ENCODE results near the gene HTRA3. TPM values are rescaled to one million over a fixed set of nuclear protein-coding genes. Genes with fewer than 3 reads are reported as not detected.

HTRA3 gene
- total and polyA plus RNA-seq, 2 of the 4 experiments (the other 2 are of a cell fraction), result 1.3 to 9.5 TPM

DNA sequence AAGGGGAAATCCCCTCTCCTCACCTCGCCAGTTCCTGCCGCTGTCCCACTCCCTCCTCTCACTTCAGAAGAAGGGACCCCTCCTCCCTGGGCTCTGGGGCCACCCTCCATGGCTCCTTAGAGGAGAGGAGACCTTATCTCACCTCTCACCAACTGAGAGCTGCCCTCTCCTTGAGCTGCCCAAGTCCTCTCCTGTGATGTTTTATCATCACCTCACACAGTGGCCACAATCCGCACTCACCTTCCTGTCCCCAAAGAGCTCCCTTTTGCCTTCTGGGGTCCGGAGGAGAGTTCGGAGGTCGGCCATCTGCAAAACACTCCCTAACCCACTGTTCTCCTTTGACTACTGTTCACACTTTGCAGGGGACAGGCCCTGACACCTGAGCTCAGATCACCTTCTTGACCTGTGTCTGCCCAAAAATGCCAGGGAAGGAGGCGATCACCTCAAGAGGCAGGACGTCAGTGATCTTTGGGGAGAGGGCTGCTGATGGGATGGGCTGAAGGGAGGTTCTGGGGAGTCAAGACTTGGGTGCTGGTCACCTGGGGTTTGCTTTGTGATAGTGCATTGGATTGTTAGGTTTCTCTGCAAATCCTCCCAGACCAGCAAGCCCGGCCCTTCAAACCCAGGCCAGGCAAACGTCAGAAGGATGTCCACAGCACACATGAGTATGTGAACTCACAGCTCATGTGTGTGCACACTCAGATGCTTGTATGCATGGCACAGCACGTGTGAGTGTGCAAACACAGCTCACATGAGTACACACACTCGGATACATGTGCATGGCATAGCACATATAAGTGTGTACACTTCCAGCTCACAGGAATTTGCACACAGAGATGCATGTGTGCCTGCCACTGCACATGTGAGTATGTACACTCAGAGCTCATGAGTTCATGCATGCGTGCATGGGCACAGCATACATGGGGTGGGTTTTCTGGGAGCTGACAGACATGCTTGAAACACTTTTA lies 41.8 kb downstream of the HTRA3 start:
- intact Hi-C loops (cut with micrococcal nuclease) (no loop called here), dilution Hi-C loops (cut with HindIII; ENCODE audit: low sequenced_read_pairs, unreplicated experiment) (no loop called here), in situ Hi-C loops (cut with MboI; ENCODE audit: low sequenced_read_pairs) (no loop called here)
- no peak overlapping the region; the same call in 1 of the 2 replicates for H3K23ac ChIP-seq (ENCODE audit: low read depth, low read length)
- no peak overlapping the region for H3K4me2 ChIP-seq (ENCODE audit: low read depth, low read length)
- 0 out of 2 replicates have a peak overlapping the region, but pooled peaks have one; percentile 10 for H2AK5ac ChIP-seq (ENCODE audit: low read depth, low read length)
- ATAC-seq (ENCODE audit: low read depth), result no peak
- H3K9me1 ChIP-seq (ENCODE audit: insufficient read depth, low read length), result peaks cover 7% of the 10 kb centered on the region
- H3K9me3 ChIP-seq (ENCODE audit: control insufficient read depth, insufficient read depth, low read length), result peaks cover 5% of the 10 kb centered on the region
- ChIA-PET POLR2A (ENCODE audit: unreplicated experiment) (no interaction called here), CTCF (no interaction called here)
- no peak overlapping the region for H2AK9ac ChIP-seq (replicated peaks; ENCODE audit: low read depth, low read length, poor library complexity)
- H2BK15ac ChIP-seq (ENCODE audit: low read depth, low read length), result no peak overlapping the region
- H3K9ac ChIP-seq (ENCODE audit: low read depth, low read length), result no peak overlapping the region
- peaks cover 1% of the 10 kb centered on the region; the same call in 1 of the 2 replicates for H3K27me3 ChIP-seq (ENCODE audit: control insufficient read depth, insufficient read depth, low read length)
- no peak overlapping the region for H4K5ac ChIP-seq (ENCODE audit: low read depth, low read length)
- H4K91ac ChIP-seq (ENCODE audit: insufficient read depth, low read depth, low read length), result no peak overlapping the region
- peaks cover 17% of the 10 kb centered on the region for H3K4me1 ChIP-seq (ENCODE audit: control insufficient read depth, insufficient read depth, low read length)
- TF ChIP-seq, protein P1, sequence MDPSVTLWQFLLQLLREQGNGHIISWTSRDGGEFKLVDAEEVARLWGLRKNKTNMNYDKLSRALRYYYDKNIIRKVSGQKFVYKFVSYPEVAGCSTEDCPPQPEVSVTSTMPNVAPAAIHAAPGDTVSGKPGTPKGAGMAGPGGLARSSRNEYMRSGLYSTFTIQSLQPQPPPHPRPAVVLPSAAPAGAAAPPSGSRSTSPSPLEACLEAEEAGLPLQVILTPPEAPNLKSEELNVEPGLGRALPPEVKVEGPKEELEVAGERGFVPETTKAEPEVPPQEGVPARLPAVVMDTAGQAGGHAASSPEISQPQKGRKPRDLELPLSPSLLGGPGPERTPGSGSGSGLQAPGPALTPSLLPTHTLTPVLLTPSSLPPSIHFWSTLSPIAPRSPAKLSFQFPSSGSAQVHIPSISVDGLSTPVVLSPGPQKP (IDR thresholded peaks at IDR 0.05; ENCODE audit: borderline replicate concordance, low read depth, low read length), result no peak
- TF ChIP-seq MAFK (IDR thresholded peaks at IDR 0.05; ENCODE audit: low read depth, low read length) (no peak), CTCF (conservative IDR thresholded peaks at IDR 0.05; ENCODE audit: low read depth, low read length) (no peak), USF2 (IDR thresholded peaks at IDR 0.05; ENCODE audit: low read depth, low read length) (no peak), MAZ (IDR thresholded peaks at IDR 0.05; ENCODE audit: borderline replicate concordance, low read depth, low read length) (no peak), RFX5 (IDR thresholded peaks at IDR 0.05; ENCODE audit: low read depth, low read length) (no peak), CHD1 (IDR thresholded peaks at IDR 0.05; ENCODE audit: low read depth, low read length) (no peak), RCOR1 (IDR thresholded peaks at IDR 0.05; ENCODE audit: insufficient replicate concordance, low read length) (no peak), CEBPB (IDR thresholded peaks at IDR 0.05; ENCODE audit: low read depth, low read length) (no peak), SMC3 (IDR thresholded peaks at IDR 0.05; ENCODE audit: low read depth, low read length) (no peak), POLR2A (IDR thresholded peaks at IDR 0.05; ENCODE audit: low read depth, low read length) (no peak), MXI1 (IDR thresholded peaks at IDR 0.05; ENCODE audit: borderline replicate concordance, low read depth, low read length) (no peak), NFE2L2 (IDR thresholded peaks at IDR 0.05; ENCODE audit: low read depth, low read length) (no peak), FOS (IDR thresholded peaks at IDR 0.05; ENCODE audit: low read depth, low read length) (no peak)
- H3K14ac ChIP-seq (replicated peaks; ENCODE audit: low read depth, low read length), result no peak overlapping the region
- no peak overlapping the region for H2AFZ ChIP-seq (replicated peaks; ENCODE audit: low read length, poor library complexity)
- H2BK120ac ChIP-seq (ENCODE audit: low read depth, low read length), result no peak overlapping the region
- H3K56ac ChIP-seq (ENCODE audit: extremely low read depth, insufficient read depth, low read length), result no peak overlapping the region
- DNase-seq, result no peak
- H3K27ac ChIP-seq (ENCODE audit: insufficient read depth, low read length), result no peak overlapping the region
- no peaks in the 10 kb centered on the region for H3K36me3 ChIP-seq (ENCODE audit: control insufficient read depth, insufficient read depth, low read length)
- H3K18ac ChIP-seq (ENCODE audit: low read depth, low read length), result no peak overlapping the region
- H4K20me1 ChIP-seq (ENCODE audit: insufficient read depth, low read length), result no peaks in the 10 kb centered on the region
- no peaks in the 10 kb centered on the region for H3K79me1 ChIP-seq (ENCODE audit: low read depth in 1 of 2, low read length in 2 of 2)
- no peak overlapping the region for H3K4me3 ChIP-seq (ENCODE audit: insufficient read depth, low read depth, low read length)
- no peak overlapping the region for H2BK20ac ChIP-seq (ENCODE audit: low read depth, low read length)
- 63% methylated on average over 6 of the region's 13 CpGs; no CpG with 5 or more reads in 1 of the 2 experiments for WGBS, 2 experiments (ENCODE audit: extremely low coverage in 2 of 2, insufficient read length in 1 of 2)
- no peak overlapping the region for H2BK5ac ChIP-seq (ENCODE audit: low read depth, low read length, poor library complexity, severe bottlenecking)
- H4K8ac ChIP-seq (ENCODE audit: low read depth in 2 of 2, low read length in 2 of 2), result no peak overlapping the region
- no peak overlapping the region; the same call in 1 of the 2 replicates for H3K4ac ChIP-seq (ENCODE audit: low read depth, low read length)
- BruUV-seq (replicated peaks), result no TSS peak

Data from IMR-90 (cell line).